Measurements from ENCODE around the gene MYO18A. TPM values are rescaled to one million over a fixed set of nuclear protein-coding genes. Genes with fewer than 3 reads are reported as not detected.

MYO18A gene
- total RNA-seq, 1 donor from 2014 or later, result 11.6 TPM

GRCh38 chr17:29138184-29138955, 41.8 kb downstream of the MYO18A start:
- Mint-ChIP-seq H3K27me3 (ENCODE audit: insufficient read depth, low read depth) (peaks cover 2% of the 10 kb centered on the region), H3K4me1 (peaks cover 41% of the 10 kb centered on the region), H3K4me3 (no peak overlapping the region), H3K36me3 (peaks cover 3% of the 10 kb centered on the region), H3K27ac (no peak overlapping the region), H3K9me3 (no peaks in the 10 kb centered on the region)
- no peaks in the 10 kb centered on the region for H3K27me3 ChIP-seq
- no peak overlapping the region for H3K4me3 ChIP-seq
- TF ChIP-seq EZH2phosphoT487 (IDR thresholded peaks at IDR 0.05) (no peak), EZH2 (IDR thresholded peaks at IDR 0.05) (no peak), CTCF (IDR thresholded peaks at IDR 0.05) (no peak)
- H2AFZ ChIP-seq (replicated peaks), result no peak overlapping the region
- H3K9me3 ChIP-seq (ENCODE audit: low read depth), result no peaks in the 10 kb centered on the region
- peaks cover 47% of the 10 kb centered on the region for H3K4me1 ChIP-seq
- H4K20me1 ChIP-seq (ENCODE audit: low read depth), result peaks cover 25% of the 10 kb centered on the region
- no peak overlapping the region for H3K4me2 ChIP-seq
- no peaks in the 10 kb centered on the region for H3K36me3 ChIP-seq
- DNase-seq (ENCODE audit: low spot score), result no peak
- H3K27ac ChIP-seq, result no peak overlapping the region
- H3K9ac ChIP-seq, result no peak overlapping the region
- H3F3A ChIP-seq (ENCODE audit: low read depth), result peaks cover 25% of the 10 kb centered on the region
- peaks cover 4% of the 10 kb centered on the region for H3K79me2 ChIP-seq (ENCODE audit: low read depth)

GRCh38 chr17:29136998-29137730, 43.0 kb downstream of the MYO18A start:
- no peak overlapping the region for H3K9ac ChIP-seq
- H3K4me2 ChIP-seq, result no peak overlapping the region
- Mint-ChIP-seq H3K27ac (no peak overlapping the region), H3K36me3 (peaks cover 3% of the 10 kb centered on the region), H3K9me3 (no peaks in the 10 kb centered on the region), H3K27me3 (ENCODE audit: insufficient read depth, low read depth) (peaks cover 2% of the 10 kb centered on the region), H3K4me1 (peaks cover 50% of the 10 kb centered on the region), H3K4me3 (no peak overlapping the region)
- H3K9me3 ChIP-seq (ENCODE audit: low read depth), result no peaks in the 10 kb centered on the region
- no peaks in the 10 kb centered on the region for H3K27me3 ChIP-seq
- no peak overlapping the region for H2AFZ ChIP-seq (replicated peaks)
- H3K36me3 ChIP-seq, result no peaks in the 10 kb centered on the region
- H3K4me3 ChIP-seq, result no peak overlapping the region
- no peak overlapping the region for H3K27ac ChIP-seq
- TF ChIP-seq CTCF (IDR thresholded peaks at IDR 0.05), result no peak
- TF ChIP-seq EZH2 (IDR thresholded peaks at IDR 0.05), result no peak
- no peak for TF ChIP-seq EZH2phosphoT487 (IDR thresholded peaks at IDR 0.05)
- peaks cover 4% of the 10 kb centered on the region for H3K79me2 ChIP-seq (ENCODE audit: low read depth)
- no peak for DNase-seq (ENCODE audit: low spot score)
- peaks cover 57% of the 10 kb centered on the region for H3K4me1 ChIP-seq
- H3F3A ChIP-seq (ENCODE audit: low read depth), result peaks cover 25% of the 10 kb centered on the region
- H4K20me1 ChIP-seq (ENCODE audit: low read depth), result peaks cover 25% of the 10 kb centered on the region

DNA sequence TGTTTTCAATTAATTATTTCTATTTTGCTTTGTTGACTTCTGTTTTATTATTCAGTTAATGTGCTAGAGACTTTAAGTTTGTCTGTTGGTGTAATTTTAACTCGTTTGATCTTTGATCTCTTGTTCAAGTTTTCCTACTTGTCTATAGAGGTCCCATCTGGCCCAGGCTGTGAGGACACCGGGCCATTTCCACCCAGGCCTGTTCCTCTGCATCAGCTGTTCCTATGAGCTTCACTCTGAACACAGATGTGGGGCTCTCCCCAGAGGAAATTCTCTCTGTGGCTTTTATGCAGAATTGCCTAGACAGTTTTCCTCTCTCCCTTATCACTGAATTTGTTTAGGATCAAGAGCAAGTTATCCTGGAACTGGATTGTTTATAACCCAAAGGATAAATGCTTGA, 44.7 kb downstream of the MYO18A start:
- no peak for DNase-seq (ENCODE audit: low spot score)
- Histone ChIP-seq H3K79me2 (ENCODE audit: low read depth) (peaks cover 4% of the 10 kb centered on the region), H4K20me1 (ENCODE audit: low read depth) (peaks cover 19% of the 10 kb centered on the region), H3K27me3 (no peaks in the 10 kb centered on the region), H3K27ac (no peak overlapping the region), H3K36me3 (no peaks in the 10 kb centered on the region), H3K4me1 (peaks cover 45% of the 10 kb centered on the region), H3K4me2 (no peak overlapping the region), H3F3A (ENCODE audit: low read depth) (peaks cover 12% of the 10 kb centered on the region), H2AFZ (replicated peaks) (no peak overlapping the region), H3K9ac (no peak overlapping the region), H3K9me3 (ENCODE audit: low read depth) (no peaks in the 10 kb centered on the region), H3K4me3 (no peak overlapping the region)
- H3K9me3 Mint-ChIP-seq, result no peaks in the 10 kb centered on the region
- H3K4me3 Mint-ChIP-seq, result no peak overlapping the region
- H3K27me3 Mint-ChIP-seq (ENCODE audit: insufficient read depth, low read depth), result peaks cover 4% of the 10 kb centered on the region
- H3K36me3 Mint-ChIP-seq, result peaks cover 3% of the 10 kb centered on the region
- TF ChIP-seq EZH2 (IDR thresholded peaks at IDR 0.05) (no peak), CTCF (IDR thresholded peaks at IDR 0.05) (no peak), EZH2phosphoT487 (IDR thresholded peaks at IDR 0.05) (no peak)
- no peak overlapping the region for H3K27ac Mint-ChIP-seq
- peaks cover 43% of the 10 kb centered on the region for H3K4me1 Mint-ChIP-seq
